Kidney (tissue), 14 donors: ENCODE data around the gene R3HDM1. TPM values are rescaled to one million over a fixed set of nuclear protein-coding genes. Genes with fewer than 3 reads are reported as not detected.

Experiments
- DNase-seq, 5 donors: peaks; one replicate each; pipeline ENCODE4 v3.0.0-alpha.2; 2013 to 2020
- FAIRE-seq: peaks from 2 replicates; lab custom pipeline; 2012; peaks lifted over from hg19 to GRCh38; lab: Jason Lieb, UNC
- H3K27ac ChIP-seq, 2 donors: one replicate each; pipeline ENCODE4 v1.7.0; 2013; ENCODE audit warnings: low read depth in 2 of 2, low read length in 2 of 2, inconsistent platforms in 1 of 2
- H3K27me3 ChIP-seq: one replicate; pipeline ENCODE4 v1.7.1; 2013; ENCODE audit warnings: low read length, inconsistent platforms; ENCODE audit not compliant: control insufficient read depth, insufficient read depth
- H3K36me3 ChIP-seq, 3 donors: one replicate each; pipeline versions ENCODE4 v1.7.0 to v1.7.1; 2013; ENCODE audit warnings: low read length in 3 of 3, control low read depth in 1 of 3, inconsistent platforms in 1 of 3; ENCODE audit not compliant: insufficient read depth in 3 of 3, control insufficient read depth in 2 of 3
- H3K4me1 ChIP-seq, 3 donors: one replicate each; pipeline versions ENCODE4 v1.7.0 to v1.7.1; 2013; ENCODE audit warnings: low read length in 3 of 3, inconsistent platforms in 1 of 3, low read depth in 1 of 3; ENCODE audit not compliant: control insufficient read depth in 2 of 3, insufficient read depth in 2 of 3
- H3K4me3 ChIP-seq, 3 donors: one replicate each; pipeline versions ENCODE4 v1.7.0 to v1.8.1; 2013; ENCODE audit warnings: low read length in 3 of 3, control low read depth in 1 of 3, inconsistent platforms in 1 of 3
- H3K9ac ChIP-seq, 3 donors: one replicate each; pipeline versions ENCODE4 v1.7.0 to v1.7.1; 2013; ENCODE audit warnings: low read length in 3 of 3, control low read depth in 1 of 3, inconsistent platforms in 1 of 3
- H3K9me3 ChIP-seq, 3 donors: one replicate each; pipeline versions ENCODE4 v1.7.0 to v1.7.1; 2013; ENCODE audit warnings: low read length in 3 of 3, control low read depth in 1 of 3, inconsistent platforms in 1 of 3; ENCODE audit not compliant: control insufficient read depth in 2 of 3, insufficient read depth in 1 of 3
- CTCF ChIP-seq: IDR thresholded peaks from 3 replicates; pipeline ENCODE4 v1.5.1; 2012; ENCODE audit warnings: mild to moderate bottlenecking, moderate library complexity, borderline replicate concordance; ENCODE audit not compliant: insufficient read depth; ENCODE audit errors: extremely low read depth
- intact Hi-C: fragments of 100-400 bp; cut with DNase I; formaldehyde crosslinking; loops from one replicate; pipeline ENCODE4 v1.11.1; 2022
- polyA plus RNA-seq: library from polyadenylated mRNA; stranded (reverse); fragments of 350-450 nt; fragmentation: Illumina TruSeq; extraction: RNeasy Lipid Tissue Mini Kit (QIAGEN cat#74804); gene quantifications from one replicate; pipeline ENCODE4 v1.2.3, GENCODE V29; 2014; ENCODE audit warnings: low read depth, low replicate concordance; ENCODE audit not compliant: insufficient read depth
- total RNA-seq: library from RNA; stranded (reverse); fragmentation: NEBNext Ultra II Directional; extraction: Animal tissue kit (Norgen Biotek cat#: 25700); gene quantifications from one replicate; pipeline ENCODE4 v1.2.1, GENCODE V29; 2021
- donor health status: control.
- donor health status: control.
- donor health status: control.
- donor health status: control.
- donor health status: control.
- donor health status: DM: yes; HTN: yes; CAD: no.
- donor health status: Normal renal cell carcinoma (clear cell type).

The R3HDM1 gene
- total and polyA plus RNA-seq, 2 donors from 2014 or later = 9.2 to 31.8 TPM

GRCh38 chr2:135573620-135574019 lies 42.3 kb downstream of the R3HDM1 start:
- Histone ChIP-seq H3K9ac (no peak overlapping the region), H3K36me3 (no peaks in the 10 kb centered on the region), H3K4me3 (no peak overlapping the region), H3K4me1 (no peaks in the 10 kb centered on the region), H3K27ac (no peak overlapping the region), H3K27me3 (no peaks in the 10 kb centered on the region), H3K9me3 (no peaks in the 10 kb centered on the region)
- DNase-seq (no peak), FAIRE-seq (no peak)
- no peak for TF ChIP-seq CTCF
- intact Hi-C loops = no loop called here

- H3K27me3 ChIP-seq = no peaks in the 10 kb centered on the region
- no peak for DNase-seq
- no peaks in the 10 kb centered on the region for H3K4me1 ChIP-seq
- no peak for TF ChIP-seq CTCF
- H3K4me3 ChIP-seq = no peak overlapping the region
- H3K9ac ChIP-seq = no peak overlapping the region
- no peaks in the 10 kb centered on the region for H3K36me3 ChIP-seq
- FAIRE-seq = no peak
- H3K27ac ChIP-seq = no peak overlapping the region
- intact Hi-C loops = no loop called here
- H3K9me3 ChIP-seq = no peaks in the 10 kb centered on the region
Measured at GRCh38 chr2:135581282-135581681, 50.0 kb downstream of the R3HDM1 start.

GRCh38 chr2:135582383-135582782 lies 51.1 kb downstream of the R3HDM1 start:
- FAIRE-seq = no peak
- H3K9me3 ChIP-seq = no peaks in the 10 kb centered on the region
- no peaks in the 10 kb centered on the region for H3K4me1 ChIP-seq
- no peak overlapping the region for H3K27ac ChIP-seq
- H3K4me3 ChIP-seq = no peak overlapping the region
- intact Hi-C loops = no loop called here
- no peak for DNase-seq
- no peaks in the 10 kb centered on the region for H3K36me3 ChIP-seq
- no peak overlapping the region for H3K9ac ChIP-seq
- TF ChIP-seq CTCF = no peak
- no peaks in the 10 kb centered on the region for H3K27me3 ChIP-seq

GRCh38 chr2:135585586-135585985 lies 54.3 kb downstream of the R3HDM1 start:
- Histone ChIP-seq H3K9ac (no peak overlapping the region), H3K9me3 (no peaks in the 10 kb centered on the region), H3K27me3 (no peaks in the 10 kb centered on the region), H3K4me1 (no peaks in the 10 kb centered on the region), H3K27ac (no peak overlapping the region), H3K36me3 (no peaks in the 10 kb centered on the region), H3K4me3 (no peak overlapping the region)
- FAIRE-seq (no peak), DNase-seq (peak in 1 of 5 donors; percentile 5)
- no peak for TF ChIP-seq CTCF
- intact Hi-C loops = no loop called here
